GM10266 (cell line): ENCODE data around the gene CYFIP2.

Experiments
- DNase-seq: peaks from one replicate; pipeline ENCODE4 v3.0.0; 2012; ENCODE audit errors: extremely low spot score
- CTCF ChIP-seq: IDR thresholded peaks from 2 replicates; pipeline ENCODE4 v1.5.1; 2012; ENCODE audit warnings: mild to moderate bottlenecking, low read depth; ENCODE audit not compliant: control insufficient read depth, insufficient read depth; ENCODE audit errors: missing control alignments

CYFIP2 gene

GRCh38 chr5:157326440-157327005 lies 60.6 kb downstream of the CYFIP2 start:
- TF ChIP-seq CTCF: no peak
- DNase-seq: no peak

GRCh38 chr5:157327771-157328170 lies 61.8 kb downstream of the CYFIP2 start:
- no peak for TF ChIP-seq CTCF
- DNase-seq: no peak

DNA sequence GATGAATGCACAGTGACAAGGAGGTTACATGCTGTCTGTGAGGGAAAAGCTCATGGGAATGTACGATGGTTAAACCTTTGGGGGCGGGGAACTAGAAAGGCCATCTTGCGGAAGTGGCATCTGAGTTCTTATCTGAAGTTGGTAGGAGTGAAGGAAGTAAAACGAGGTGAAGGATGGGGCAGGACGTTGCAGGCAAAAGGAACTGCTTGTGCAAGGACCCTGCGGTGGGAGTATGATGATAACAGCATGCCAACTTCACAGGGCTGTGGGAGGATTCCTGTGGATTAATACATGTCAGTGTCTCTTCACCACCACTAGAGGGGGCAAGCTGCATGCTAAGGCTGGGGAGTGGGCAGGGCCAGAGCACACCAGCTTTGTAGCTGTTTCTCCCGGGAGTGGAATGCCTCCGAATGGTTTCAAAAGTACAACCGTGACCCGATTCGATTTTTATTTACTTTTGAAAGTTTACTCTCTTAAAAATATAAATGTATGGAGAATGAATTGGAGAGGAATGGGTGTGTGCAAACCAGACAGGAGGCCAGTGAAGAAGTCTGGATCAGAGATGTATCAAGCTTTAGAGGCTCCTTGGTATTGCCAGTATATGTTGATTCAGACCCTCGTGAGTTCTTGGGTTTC lies 62.5 kb downstream of the CYFIP2 start:
- DNase-seq: peak; percentile 79
- TF ChIP-seq CTCF: peak; percentile 89

DNA sequence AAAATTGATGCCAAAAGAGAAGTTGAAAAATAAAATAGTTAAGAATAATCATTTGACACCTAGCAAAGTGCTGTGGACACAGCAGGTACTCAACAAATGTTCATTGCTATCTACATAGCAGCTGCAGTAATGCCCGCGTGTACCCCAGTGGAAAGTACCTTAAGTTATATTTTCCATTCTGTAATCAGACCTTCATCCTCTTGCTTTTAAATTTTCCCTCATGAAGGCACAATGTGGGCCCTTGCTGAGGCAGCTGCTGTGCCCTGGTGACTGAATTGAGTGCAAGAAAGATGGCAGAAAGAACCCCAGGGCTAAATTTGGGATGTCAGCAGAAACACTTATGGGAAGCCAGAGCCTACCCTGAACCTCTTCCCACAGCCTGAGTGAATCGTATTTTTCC lies 65.9 kb downstream of the CYFIP2 start:
- TF ChIP-seq CTCF: no peak
- no peak for DNase-seq

DNA sequence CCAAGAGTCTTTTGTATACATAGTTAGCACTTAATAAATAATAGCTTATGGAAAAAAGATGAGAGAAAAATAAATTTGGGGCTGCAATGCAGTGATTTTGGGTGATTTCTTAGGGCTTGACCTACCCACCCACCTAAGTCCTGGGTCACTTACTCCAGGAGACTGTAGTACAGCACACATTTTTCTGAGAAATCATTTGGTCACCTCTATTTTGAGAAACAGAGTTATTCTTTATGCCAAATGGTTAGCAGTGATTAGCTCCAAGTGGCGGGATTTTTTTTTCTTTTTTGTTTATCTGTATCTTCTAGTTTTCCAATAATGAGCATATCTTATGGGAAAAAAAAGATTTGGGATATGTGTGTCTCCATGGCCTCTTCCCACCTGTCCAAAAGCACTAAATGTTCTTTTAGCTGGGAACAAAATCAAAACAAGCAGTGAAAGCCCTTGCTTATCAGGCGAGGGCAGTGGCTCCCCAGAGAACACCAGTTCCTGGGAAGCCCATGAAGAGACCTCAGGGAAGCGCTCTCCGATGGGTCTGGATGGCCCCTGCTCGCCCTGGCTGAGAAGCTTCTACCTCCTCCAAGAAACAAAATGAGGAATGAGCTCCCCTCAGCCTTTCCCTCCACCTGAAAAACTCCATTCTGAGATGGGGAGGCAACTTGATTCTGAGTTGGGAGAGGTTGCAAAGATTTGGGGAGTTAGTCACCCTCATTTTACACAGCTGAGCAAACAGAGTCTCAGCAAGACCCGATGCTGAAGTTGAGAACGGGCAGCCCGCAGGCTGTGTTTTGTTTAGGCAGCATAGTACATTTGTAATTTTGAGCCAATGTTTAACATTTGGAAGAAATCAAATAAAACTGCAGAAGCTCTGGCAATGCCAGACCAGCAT lies 69.9 kb downstream of the CYFIP2 start:
- TF ChIP-seq CTCF: no peak
- no peak for DNase-seq

DNA sequence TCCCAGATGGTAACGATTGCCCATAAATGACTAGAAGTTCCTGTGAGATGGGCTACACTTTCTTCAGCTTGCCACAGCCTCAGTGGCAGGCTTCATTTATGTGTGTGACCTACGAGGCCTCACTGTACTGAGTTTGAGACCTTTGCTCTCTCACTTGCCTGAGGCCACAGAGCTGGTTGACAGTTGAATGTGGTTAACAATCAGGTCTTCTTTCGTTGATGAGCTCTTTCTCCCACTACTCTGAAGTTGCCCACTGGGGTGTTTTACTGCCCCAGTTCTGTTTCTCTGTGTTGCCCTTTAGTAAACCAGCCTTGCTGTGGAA lies 70.5 kb downstream of the CYFIP2 start:
- no peak for TF ChIP-seq CTCF
- DNase-seq: no peak

GRCh38 chr5:157339409-157339808 lies 73.5 kb downstream of the CYFIP2 start:
- DNase-seq: no peak
- no peak for TF ChIP-seq CTCF
